ENCODE results near the gene DAAM2.

DAAM2 gene

DNA sequence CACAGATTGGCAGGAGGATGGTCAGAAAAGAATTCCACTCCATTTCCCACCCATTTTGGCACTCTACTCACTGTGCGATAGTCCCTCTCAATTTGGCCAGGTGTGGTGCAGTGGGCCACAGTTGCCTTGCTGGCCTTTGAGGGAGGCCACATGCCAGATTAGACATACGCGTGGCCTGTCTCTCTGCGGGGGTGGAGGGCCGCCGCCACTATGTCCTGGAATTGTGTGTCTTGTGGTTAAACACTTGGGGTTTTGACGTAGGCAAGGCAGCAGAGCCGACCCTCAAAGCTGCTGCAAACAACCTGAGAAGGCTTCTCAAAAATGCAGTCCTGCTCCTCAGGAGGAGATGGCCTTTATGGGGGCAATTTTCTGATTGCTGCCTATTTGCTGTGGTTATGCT lies 4.9 kb upstream of the DAAM2 start:
- DNase-seq (ENCODE audit: low read depth): no peak

DNA sequence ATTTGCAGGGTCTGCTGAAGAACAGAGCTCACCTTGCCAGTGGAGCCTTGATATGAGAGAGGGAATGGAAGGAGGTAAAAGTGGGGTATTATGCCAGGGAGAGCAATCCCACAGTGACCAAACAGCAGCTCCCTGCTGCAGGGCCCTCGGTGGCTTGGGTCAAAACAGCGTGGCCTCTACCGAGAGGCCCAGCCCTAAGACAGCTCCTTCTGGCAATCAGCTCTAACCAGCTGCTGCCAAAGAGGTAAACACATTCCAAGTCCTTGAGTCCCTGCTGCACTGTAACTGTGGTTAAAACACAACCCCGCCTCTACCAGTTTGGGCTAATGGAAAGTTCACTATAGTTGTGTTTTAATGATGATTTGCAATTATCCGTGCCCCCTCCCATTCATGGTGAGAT lies 1.4 kb upstream of the DAAM2 start:
- no peak for DNase-seq (ENCODE audit: low read depth)

DNA sequence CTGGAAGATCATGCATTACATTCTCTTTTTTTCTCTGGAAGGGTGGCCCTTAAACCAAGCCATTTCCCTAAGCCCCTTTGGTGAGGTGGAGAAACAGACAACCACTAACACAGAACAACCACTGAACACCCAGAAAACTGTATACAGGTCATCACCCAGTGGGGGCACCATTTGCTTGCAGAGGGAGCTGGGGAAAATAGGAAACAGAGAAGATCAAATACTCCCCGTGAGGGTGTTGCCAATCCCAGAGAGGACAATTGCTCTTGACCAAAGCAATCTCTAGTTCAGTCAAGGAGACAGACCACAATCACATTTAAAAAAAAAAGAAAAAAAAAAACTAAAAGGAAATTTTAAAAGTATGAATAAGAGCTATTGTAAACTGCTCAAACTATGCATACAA lies 865 bp upstream of the DAAM2 start:
- DNase-seq (ENCODE audit: low read depth): no peak

DNA sequence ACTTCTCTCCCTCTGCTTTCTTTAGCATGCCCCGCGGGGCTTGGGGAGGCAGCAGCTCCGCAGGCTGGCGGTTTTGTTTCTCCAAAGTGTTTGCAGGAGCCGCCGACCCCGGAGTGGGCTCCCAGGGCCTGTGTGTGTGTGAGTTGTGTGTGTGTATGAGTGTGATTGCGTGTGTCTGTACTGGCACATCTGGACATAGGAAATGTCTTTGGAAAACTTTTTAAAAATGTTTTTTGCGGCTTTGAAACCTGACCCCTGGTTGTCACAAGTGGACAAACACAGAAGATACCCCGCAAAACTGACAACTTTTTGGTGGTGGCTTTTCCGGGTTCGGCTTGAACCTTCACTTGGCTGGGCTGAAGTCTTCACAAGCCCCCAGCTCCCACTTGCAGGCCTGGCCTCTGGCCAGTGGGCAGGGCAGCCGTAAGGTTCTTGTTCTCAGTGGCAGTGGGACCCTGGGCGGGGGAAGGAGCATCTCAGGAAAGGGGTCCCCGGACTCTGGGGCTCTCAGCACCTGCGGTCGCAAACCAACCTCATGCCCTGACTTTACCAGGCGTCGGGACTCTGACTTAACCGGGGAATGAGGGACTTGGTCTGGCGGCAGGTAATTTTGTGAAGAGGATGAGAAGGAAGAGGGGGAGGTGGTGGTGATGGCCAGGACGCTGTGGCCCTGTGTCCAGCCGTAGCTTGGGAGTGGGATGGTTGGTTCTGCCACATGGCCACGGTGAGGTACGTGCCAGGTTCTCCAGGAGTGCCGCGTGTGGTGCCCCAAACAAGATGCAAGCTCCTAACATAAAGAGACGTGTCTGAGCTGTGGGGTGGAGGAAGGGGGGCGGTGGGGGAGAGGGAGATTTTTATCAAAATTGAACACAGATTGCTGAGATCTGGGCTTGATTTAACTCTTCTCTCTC lies 619 bp downstream of the DAAM2 start:
- no peak for DNase-seq (ENCODE audit: low read depth)

DNA sequence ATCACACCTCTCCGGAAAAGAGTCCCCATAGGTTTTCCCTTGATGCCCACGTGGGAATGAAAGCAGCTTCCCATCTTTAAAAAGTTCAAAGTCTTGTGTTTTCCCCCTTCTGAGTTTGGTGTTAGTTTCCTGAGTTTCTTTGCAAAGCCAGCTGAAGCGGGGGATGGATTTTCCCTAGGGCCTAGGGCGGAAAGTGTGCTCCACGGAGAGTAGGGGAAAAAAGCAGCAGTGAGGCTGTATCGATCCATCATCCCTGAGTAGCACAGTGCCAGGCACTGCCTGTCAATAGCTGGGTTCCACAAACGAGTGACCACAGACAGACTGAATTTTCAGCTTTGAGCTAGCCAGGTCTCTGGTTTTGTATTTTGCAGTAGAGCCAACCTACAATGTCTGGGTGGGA lies 1.3 kb downstream of the DAAM2 start:
- DNase-seq (ENCODE audit: low read depth): no peak

DNA sequence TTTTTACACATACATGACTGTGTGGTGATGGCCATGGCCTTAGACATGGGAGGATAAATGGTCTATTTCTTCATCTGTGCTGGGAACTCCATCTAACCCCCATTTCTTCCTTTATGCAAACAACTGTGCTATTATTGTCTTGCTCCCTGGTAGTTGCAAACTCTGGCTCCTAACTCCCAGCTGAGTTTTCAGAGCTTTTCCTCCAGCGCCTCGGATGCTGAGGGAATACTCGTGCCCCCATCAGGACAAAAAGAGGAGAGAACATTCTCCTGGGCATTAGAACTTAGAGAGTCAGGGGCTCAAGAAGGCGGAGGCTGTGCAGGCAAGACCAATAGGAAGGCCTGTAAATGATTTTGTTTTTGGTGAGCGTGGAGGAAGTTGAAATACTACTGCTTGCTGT lies 2.1 kb downstream of the DAAM2 start:
- DNase-seq (ENCODE audit: low read depth): no peak

DNA sequence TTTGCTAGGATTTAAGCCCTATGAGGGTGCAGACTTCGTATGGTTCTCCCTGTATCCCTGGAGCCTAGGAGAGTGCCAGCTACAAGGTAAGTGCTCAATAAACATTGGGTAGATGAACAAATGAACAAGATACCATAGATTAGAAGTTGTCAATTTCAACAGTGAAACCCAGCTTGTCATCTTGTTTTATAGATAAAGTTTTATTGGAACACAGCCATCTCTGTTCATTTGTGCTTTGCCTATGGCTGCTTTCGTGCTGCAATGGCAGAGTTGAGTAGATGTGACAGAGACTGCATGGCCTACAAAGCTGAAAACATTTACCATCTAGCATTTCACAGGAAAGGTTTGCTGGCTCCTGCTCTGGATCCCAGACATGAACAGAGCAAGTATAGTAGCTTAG lies 5.6 kb downstream of the DAAM2 start:
- DNase-seq (ENCODE audit: low read depth): no peak

DNA sequence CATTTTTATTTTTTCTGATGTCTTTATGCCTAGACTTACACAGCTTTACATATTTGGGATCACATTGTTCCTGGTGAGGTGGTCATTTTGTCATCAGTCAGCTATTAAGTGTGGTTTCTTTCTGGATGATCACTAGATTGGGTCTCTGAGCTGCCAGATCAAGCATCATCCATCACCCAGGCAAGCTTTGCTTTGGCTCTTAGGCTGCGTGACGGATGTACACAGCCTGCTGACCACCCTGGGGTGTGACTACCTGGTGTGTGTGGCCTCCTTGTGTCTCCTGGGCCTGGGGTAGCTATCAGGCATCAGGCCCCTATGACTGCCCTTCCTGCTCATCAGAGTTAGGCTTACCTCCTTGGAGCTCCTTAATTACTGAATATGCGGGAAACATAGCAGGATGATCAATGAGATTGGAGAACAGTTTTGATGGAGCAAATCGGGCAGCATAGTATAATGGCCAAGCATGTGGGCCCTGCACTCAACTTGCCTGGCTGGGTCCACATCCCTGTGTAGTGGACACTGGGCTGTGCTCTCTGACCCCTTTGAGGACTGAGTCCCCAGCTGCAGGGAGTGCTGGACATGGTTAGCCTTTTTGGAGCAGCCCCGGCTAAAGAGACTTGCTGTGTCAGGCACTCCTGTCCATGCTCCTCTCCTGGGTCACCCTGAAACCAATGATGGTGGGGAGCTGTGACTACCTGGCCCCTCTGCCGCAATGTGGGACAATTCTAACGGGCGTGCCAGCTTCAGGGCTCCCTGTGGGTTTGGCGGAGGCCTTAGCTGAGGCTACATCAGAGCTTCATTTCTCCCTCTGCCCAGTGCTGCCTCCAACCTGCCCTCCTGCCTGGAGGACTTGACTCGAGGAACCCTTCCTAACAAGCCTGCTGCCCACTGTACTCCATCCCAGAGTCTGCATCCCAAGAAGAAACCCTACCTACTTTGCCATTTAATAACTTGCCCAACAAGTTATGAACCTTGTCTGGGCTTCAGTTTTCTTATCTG lies 8.2 kb downstream of the DAAM2 start:
- DNase-seq (ENCODE audit: low read depth): no peak

DNA sequence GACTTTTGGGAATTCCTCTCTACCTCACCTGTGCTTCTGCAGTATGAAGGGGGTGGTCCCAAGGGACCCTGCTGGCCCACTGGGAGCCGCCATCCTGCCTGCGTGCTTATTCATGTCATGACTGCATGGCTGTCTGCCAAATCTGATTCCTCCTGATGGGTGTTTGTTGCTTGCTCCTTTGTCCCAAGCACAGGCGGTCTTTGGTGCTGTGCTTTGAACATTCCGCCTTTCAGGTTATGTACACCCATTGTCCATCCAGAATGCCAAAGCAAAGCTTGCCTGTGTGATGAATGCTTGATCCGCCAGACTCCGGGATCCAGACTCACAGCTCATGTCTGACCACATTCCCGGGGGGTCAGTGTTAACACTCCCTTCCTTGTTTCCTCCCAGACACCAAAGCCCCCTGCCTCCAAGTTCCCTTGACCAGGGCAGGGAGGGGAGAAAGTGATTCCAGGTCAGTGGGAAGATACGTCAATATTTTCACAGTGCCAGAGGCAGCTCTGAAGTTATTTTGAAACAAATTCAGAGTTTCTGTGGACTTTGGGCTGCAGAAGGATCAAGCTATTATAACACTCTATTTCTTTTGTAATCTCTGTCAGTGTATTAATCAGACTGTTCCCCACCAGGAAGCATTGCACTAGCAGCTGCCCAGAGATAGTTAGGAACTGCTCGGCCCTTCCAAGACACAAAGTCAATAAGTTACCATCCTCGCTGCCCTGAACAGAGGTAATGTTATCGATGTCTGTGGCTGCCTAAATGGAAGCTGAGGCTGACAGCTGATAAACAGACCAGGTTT lies 9.5 kb downstream of the DAAM2 start:
- DNase-seq (ENCODE audit: low read depth): no peak

DNA sequence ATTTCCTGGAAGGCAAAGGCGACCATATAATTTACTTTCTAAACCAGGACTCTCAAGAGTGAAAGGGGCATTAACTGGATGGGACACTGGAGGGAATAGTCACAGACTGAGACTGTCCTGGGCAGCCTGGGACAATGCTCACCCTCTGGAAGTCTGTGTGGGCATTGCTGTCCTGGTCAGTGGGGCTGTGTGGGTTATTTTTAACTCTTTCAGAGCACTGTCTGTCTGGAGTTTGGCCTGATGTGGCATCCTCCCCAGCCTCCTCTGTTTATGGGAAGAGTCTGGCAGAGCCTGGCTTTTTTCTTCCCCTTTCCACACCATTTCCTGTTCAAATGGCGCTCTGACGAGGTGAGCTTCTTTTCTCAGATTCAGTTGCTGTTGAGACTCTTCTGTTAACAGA lies 11.7 kb downstream of the DAAM2 start:
- no peak for DNase-seq (ENCODE audit: low read depth)

DNA sequence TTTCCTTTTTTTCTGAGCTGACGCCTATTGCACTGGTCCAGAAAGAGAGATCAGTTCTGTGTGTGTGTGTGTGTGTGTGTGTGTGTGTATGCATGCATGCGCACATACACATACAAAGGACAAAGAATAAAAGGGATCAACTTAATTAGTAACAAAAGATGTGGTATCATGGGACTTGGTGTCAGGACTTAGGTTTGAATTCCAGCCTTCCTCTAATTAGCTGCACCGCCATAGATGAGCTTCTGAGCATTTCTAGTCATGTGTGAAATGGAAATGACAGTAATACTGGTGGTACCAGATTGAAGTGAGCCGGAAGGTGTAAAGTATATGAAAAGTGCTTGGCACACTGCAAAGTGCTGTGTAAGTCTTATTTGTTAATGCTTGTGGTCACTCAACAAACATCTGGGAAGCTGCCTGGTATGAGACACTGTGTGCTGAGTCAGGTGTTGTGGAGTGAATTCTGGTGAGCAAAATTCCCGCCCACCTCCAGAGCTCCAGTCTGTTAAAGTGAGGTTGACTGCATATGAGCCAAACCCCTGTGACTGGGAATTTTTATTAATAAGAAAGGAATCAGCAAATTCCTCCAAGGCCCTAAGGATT lies 12.4 kb downstream of the DAAM2 start:
- no peak for DNase-seq (ENCODE audit: low read depth)

DNA sequence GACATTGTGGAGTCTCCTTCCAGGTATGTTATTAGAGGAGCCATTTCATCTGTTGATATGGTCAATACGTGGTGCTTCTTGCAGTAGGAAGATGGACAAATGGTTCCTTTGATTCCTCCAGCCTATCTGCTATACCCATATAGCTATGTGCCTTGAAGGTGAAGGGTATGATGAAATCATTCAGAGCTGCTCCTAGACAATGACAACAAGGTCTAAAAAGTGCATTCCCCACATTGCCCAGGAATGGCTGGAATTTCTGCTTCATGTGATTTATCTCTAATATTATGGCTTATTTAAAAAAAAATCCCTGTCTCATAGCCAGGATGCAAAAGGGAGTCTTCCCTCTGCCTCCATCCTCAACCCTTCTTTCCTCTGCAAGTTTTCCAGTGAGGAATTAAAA lies 14.1 kb downstream of the DAAM2 start:
- DNase-seq (ENCODE audit: low read depth): no peak

DNA sequence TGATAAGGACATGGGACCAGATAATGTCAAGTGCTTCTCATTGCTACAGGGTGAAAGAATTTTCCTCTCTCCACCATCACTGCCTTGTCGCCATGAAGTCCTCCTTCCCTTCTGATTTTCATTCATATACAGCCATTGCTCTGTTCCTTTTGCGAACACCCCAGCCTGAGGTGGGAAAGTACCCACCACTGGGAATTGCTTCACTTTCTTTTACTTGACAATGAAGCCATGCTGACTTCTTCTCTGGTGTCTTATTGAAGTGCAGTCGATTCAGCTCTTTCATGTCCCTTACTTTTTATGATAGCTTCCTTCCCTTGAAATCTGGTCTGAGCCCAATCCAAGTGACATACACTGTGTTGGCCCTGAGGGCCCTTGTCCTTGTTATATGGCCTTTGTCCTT lies 16.2 kb downstream of the DAAM2 start:
- no peak for DNase-seq (ENCODE audit: low read depth)

DNA sequence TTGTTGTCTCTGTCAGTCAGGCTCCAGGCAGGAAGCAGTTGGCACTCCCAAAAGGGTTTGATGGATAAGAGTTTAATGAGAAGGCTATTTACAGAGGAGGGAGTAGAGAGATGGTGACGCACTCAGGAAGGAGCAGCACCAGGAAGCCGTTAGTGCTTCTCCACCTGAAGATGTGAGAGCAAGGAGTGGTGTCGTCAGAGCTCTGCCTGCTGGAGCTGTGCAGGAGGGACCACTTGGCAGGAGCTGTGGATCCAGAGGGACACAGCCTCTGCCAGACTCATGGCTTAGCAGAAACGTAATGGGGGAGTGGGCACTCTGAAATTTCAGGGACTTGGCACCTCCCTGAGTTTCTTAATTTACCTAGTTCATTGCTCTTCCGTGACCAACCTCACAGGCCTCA lies 16.8 kb downstream of the DAAM2 start:
- DNase-seq (ENCODE audit: low read depth): no peak

DNA sequence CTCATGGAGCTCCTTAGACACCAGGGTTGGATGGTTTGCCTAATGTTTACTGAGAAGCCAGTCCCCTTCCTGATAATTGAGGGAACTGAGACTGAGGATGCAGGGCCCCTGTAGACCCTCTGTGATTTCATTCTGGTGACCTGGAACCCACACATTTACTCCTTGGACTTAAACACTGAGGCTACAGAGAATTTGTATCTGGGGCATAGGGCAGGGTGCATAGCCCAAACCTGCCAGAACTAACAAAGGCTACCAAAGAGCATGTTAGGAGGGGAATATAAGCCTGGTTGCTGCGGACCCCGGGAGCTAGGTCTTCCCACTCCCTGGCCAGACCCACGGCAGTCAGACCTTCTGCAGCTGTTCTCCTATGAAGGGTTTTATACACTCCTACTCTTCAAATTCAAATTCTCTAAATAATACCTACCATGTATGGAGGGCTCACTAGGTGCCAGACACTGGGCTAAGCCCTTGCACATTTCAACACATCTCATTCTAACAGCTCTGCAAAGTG lies 19.7 kb downstream of the DAAM2 start:
- no peak for DNase-seq (ENCODE audit: low read depth)

DNA sequence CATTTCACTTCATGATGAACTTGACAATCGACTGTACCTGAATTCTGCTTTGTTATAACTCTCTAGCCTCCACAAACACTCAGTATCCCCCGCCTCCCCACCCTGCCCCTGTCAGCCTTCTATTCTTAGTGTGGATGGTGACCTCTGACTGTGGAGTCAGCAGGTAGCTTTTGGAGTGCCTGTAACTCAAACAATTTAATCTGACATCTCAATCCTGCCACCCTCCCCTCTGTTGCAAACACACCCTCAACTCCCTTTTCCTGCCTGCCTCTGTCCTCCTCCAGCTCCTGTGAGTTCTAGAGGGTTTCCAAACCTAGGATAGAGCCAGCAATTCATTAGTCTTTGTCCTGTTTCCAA lies 20.3 kb downstream of the DAAM2 start:
- no peak for DNase-seq (ENCODE audit: low read depth)

DNA sequence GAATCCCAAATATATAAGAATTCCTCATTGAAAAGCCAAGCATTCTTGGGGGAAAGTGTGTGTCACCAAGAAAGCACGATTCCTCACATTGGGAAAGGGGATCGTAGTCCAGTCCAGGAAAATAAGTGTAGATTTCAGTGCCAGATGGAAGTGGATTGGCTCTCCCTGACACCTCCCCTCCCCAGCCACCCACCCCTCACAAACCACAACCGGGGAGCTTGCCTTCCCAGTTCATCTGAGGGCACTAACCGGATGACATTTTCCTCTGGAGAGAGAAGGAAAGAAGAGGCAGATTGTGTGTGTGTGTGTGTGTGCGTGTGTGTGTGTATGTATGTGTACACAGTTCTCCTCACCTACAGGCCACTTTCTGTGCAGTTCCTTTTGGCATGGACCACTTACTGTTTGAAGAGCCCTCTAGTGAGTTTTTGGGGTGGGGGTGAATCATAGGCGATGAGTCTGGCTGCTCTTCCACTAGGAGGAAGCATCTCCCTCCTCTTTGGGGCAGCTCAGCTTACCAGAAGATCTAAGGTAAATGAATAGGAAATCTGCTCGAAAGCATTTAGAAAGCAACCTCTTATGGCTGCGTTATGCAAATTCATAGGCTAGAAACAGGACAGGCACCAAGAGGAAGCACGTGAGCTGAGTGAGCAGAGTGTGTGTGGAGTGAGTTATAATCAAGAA lies 20.8 kb downstream of the DAAM2 start:
- no peak for DNase-seq (ENCODE audit: low read depth)

DNA sequence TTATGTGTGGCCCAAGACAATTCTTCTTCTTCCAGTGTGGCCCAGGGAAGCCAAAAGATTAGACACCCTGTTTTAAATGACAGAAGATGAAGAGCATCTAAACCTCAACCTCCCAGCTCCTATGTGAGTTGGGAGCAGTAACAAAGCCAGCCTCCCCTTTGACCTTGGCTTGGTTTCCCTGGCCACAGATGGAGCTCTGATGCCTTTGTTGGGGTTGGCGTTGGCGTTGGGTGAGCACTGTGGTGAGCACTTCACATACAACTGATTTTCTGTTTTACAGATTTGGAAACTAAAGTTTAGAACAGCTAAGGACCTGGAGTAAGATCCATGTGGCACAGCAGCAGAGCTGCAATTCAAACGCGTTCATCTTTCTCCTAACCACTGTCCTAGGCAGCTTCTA lies 22.1 kb downstream of the DAAM2 start:
- DNase-seq (ENCODE audit: low read depth): no peak

DNA sequence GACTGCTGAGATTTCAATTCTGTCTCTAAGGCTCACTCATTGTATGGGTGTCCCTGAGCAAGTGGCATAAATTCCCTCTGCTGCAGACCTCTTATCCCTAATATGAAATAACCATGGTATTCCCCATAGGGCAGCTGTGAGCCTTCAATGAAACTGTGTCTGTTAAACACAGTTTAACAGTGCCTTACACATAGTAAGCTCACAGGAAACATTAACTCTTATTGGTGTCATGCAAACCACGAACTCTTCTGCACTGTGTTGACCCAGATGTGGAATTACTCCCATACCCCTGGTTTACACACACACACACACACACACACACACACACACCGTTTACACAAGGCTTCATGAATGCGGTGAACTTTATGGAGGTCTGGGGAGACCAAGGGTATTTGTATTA lies 23.2 kb downstream of the DAAM2 start:
- DNase-seq (ENCODE audit: low read depth): no peak

DNA sequence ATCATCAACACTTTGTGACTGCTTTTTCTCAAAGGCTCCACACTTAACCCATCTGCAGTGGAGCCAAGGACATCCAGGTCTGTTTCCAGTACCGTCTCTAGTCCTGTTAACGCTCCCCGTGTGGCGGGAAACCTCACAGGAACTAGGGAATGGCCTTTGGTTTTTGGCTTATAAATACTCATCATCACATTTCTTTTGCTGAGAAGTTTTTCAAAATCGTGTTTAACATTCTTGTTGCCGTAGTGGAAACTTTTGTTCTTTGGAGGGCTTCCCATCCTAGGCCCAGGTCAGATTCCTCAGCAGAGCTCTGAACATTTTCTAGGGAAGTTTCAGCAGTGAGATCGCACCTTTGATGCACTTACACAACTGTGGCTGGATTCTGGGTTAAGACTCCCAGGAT lies 24.6 kb downstream of the DAAM2 start:
- no peak for DNase-seq (ENCODE audit: low read depth)

DNA sequence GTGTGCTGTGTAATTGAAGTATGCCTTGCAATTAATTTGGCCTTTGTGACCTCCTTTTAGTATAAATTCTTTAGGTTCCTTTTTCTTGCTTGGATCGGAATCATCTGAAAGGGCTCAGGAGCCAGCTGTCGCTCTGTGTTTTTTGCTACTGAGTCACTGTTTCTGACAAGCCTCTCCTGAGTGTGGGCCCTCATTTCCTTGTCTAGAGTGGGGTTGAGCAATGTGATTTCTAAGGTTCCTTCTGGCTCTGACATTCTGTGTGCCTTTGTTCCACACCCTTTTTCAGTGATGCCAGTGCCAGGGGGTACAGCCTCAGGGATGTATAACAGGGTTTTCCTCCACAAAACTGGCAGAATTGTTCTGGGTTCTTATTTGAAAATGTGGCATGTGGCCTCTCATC lies 26.5 kb downstream of the DAAM2 start:
- DNase-seq (ENCODE audit: low read depth): no peak
